Measurements from ENCODE around the gene GTF2H4. TPM values are rescaled to one million over a fixed set of nuclear protein-coding genes. Genes with fewer than 3 reads are reported as not detected.
A peak's percentile ranks its signal among the peaks of the same experiment; 100 is the strongest.

GTF2H4 gene
- total and polyA plus RNA-seq, 2 of the 8 experiments (the other 6 are each of a cell fraction or from before 2014, with no cell fraction given) = 42.3 to 53.4 TPM

GRCh38 chr6:30880698-30881252 is 27.2 kb upstream of the GTF2H4 start (continued):
- TF ChIP-seq, protein P1, sequence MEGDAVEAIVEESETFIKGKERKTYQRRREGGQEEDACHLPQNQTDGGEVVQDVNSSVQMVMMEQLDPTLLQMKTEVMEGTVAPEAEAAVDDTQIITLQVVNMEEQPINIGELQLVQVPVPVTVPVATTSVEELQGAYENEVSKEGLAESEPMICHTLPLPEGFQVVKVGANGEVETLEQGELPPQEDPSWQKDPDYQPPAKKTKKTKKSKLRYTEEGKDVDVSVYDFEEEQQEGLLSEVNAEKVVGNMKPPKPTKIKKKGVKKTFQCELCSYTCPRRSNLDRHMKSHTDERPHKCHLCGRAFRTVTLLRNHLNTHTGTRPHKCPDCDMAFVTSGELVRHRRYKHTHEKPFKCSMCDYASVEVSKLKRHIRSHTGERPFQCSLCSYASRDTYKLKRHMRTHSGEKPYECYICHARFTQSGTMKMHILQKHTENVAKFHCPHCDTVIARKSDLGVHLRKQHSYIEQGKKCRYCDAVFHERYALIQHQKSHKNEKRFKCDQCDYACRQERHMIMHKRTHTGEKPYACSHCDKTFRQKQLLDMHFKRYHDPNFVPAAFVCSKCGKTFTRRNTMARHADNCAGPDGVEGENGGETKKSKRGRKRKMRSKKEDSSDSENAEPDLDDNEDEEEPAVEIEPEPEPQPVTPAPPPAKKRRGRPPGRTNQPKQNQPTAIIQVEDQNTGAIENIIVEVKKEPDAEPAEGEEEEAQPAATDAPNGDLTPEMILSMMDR (IDR thresholded peaks at IDR 0.05; ENCODE audit: control extremely low read depth in 1 of 3, insufficient read depth in 1 of 3, low read depth in 1 of 3, low read length in 3 of 3) = no peak
- TF ChIP-seq HDAC2 (IDR thresholded peaks at IDR 0.05; ENCODE audit: borderline replicate concordance in 1 of 2, low read depth in 2 of 2, low read length in 2 of 2) (peak in 1 of 2 experiments; percentile 95; a peak in 1 of 4 replicates), KDM1A (IDR thresholded peaks at IDR 0.05; ENCODE audit: borderline replicate concordance, low read length) (no peak), POLR2A (IDR thresholded peaks at IDR 0.05; ENCODE audit: control extremely low read depth in 1 of 2, low read depth in 2 of 2, low read length in 2 of 2) (peak in 1 of 2 experiments; percentile 49; a peak in 2 of 3 replicates), CTBP2 (IDR thresholded peaks at IDR 0.05; ENCODE audit: borderline replicate concordance, insufficient read depth, insufficient read length, low read length) (no peak), BCL11A (IDR thresholded peaks at IDR 0.05; ENCODE audit: low read depth in 2 of 2, low read length in 2 of 2) (no peak), SUZ12 (IDR thresholded peaks at IDR 0.05; ENCODE audit: low read length) (no peak), EZH2 (IDR thresholded peaks at IDR 0.05; ENCODE audit: low read depth, low read length, severe bottlenecking) (no peak), JUN (IDR thresholded peaks at IDR 0.05; ENCODE audit: low read depth, low read length) (no peak), TAF7 (optimal IDR thresholded peaks at IDR 0.05; ENCODE audit: borderline replicate concordance, low read depth, low read length) (no peak), EGR1 (IDR thresholded peaks at IDR 0.05; ENCODE audit: borderline replicate concordance, low read depth, low read length) (0 out of 2 replicates have a peak, but pooled peaks have one; percentile 51), CBX8 (IDR thresholded peaks at IDR 0.05; ENCODE audit: borderline replicate concordance, low read depth, low read length) (no peak), SRF (IDR thresholded peaks at IDR 0.05; ENCODE audit: low read depth, low read length) (no peak), ASH2L (IDR thresholded peaks at IDR 0.05; ENCODE audit: low read length) (peak; percentile 63), CEBPB (IDR thresholded peaks at IDR 0.05; ENCODE audit: low read depth, low read length) (no peak), ZNF274 (IDR thresholded peaks at IDR 0.05; ENCODE audit: borderline replicate concordance, extremely low read depth, low read length) (no peak), SIX5 (IDR thresholded peaks at IDR 0.05; ENCODE audit: low read depth, low read length) (no peak), POLR2AphosphoS5 (IDR thresholded peaks at IDR 0.05; ENCODE audit: low read depth, low read length) (no peak), CHD1 (IDR thresholded peaks at IDR 0.05; ENCODE audit: low read depth, low read length) (no peak), TBP (IDR thresholded peaks at IDR 0.05; ENCODE audit: low read depth, low read length) (peak; percentile 52; the same call in 1 of the 2 replicates)

Measured in H1 (cell line).